Measurements from ENCODE around the gene HERC4.

DNA sequence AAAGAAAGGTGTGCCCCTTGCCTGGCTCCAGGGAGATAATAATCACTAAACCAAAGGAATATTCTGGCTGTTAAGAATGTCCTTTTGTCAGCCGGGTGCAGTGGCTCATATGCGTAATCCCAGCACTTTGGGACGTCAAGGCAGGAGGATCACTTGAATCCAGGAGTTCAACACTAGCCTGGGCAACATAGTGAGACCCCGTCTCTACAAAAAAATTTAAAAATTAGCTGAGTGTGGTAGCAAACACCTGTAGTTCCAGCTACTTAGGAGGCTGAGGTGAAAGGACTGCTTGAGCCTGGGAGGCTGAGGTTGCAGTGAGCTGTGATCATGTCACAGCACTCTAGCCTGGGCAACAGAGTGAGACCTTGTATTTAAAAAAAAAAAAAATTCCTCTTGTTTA lies 74.1 kb downstream of the HERC4 start:
- TF ChIP-seq, protein P1, sequence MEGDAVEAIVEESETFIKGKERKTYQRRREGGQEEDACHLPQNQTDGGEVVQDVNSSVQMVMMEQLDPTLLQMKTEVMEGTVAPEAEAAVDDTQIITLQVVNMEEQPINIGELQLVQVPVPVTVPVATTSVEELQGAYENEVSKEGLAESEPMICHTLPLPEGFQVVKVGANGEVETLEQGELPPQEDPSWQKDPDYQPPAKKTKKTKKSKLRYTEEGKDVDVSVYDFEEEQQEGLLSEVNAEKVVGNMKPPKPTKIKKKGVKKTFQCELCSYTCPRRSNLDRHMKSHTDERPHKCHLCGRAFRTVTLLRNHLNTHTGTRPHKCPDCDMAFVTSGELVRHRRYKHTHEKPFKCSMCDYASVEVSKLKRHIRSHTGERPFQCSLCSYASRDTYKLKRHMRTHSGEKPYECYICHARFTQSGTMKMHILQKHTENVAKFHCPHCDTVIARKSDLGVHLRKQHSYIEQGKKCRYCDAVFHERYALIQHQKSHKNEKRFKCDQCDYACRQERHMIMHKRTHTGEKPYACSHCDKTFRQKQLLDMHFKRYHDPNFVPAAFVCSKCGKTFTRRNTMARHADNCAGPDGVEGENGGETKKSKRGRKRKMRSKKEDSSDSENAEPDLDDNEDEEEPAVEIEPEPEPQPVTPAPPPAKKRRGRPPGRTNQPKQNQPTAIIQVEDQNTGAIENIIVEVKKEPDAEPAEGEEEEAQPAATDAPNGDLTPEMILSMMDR (IDR thresholded peaks at IDR 0.05; ENCODE audit: insufficient read depth, low read depth, low read length) = no peak
- TF ChIP-seq EZH2 (IDR thresholded peaks at IDR 0.05; ENCODE audit: insufficient read depth, low read length) = no peak

All from astrocyte (in vitro differentiated cells and primary cell).